ENCODE data around the gene ANKAR. TPM values are rescaled to one million over a fixed set of nuclear protein-coding genes. Genes with fewer than 3 reads are reported as not detected.
A peak's percentile ranks its signal among the peaks of the same experiment; 100 is the strongest.

ANKAR gene
- total and polyA plus RNA-seq, 2 experiments from 2014 or later: 3.0 to 4.4 TPM

- TF ChIP-seq CTCF (conservative IDR thresholded peaks at IDR 0.05; ENCODE audit: low read depth in 2 of 2) (no peak), JUNB (IDR thresholded peaks at IDR 0.05; ENCODE audit: unreplicated experiment) (no peak), NANOG (IDR thresholded peaks at IDR 0.05; ENCODE audit: borderline replicate concordance) (no peak), ZNF462 (CRISPR knock-in tag; IDR thresholded peaks at IDR 0.05) (no peak), CREB1 (CRISPR knock-in tag; IDR thresholded peaks at IDR 0.05; ENCODE audit: low read depth) (no peak), EZH2 (IDR thresholded peaks at IDR 0.05; ENCODE audit: low read depth, unreplicated experiment) (no peak), ZNF331 (CRISPR knock-in tag; IDR thresholded peaks at IDR 0.05; ENCODE audit: low read depth) (no peak)
Observed at GRCh38 chr2:189661957-189662321, 12.5 kb upstream of the ANKAR start (continued).

GRCh38 chr2:189662669-189663226, 11.7 kb upstream of the ANKAR start:
- peak overlapping the region; percentile 70; the same call in 1 of the 2 replicates for H3K4me3 ChIP-seq

More at GRCh38 chr2:189662669-189663226, 11.7 kb upstream of the ANKAR start:
- Mint-ChIP-seq H3K4me1 (no peaks in the 10 kb centered on the region), H3K27me3 (ENCODE audit: insufficient read depth, low read depth, poor library complexity) (no peaks in the 10 kb centered on the region), H3K9me3 (no peaks in the 10 kb centered on the region), H3K36me3 (ENCODE audit: low read depth) (peaks cover 22% of the 10 kb centered on the region; the same call in 2 of the 3 replicates), H3K27ac (no peak overlapping the region), H3K4me3 (no peak overlapping the region; the same call in 2 of the 3 replicates)
- Histone ChIP-seq H3K27ac (ENCODE audit: low read depth) (no peak overlapping the region), H3F3A (replicated peaks; ENCODE audit: low read depth) (no peaks in the 10 kb centered on the region), H3K4me1 (ENCODE audit: insufficient read depth) (peaks cover 7% of the 10 kb centered on the region), H3K27me3 (ENCODE audit: insufficient read depth) (no peaks in the 10 kb centered on the region), H3K79me2 (replicated peaks; ENCODE audit: insufficient read depth) (peaks cover 23% of the 10 kb centered on the region), H3K9me2 (ENCODE audit: insufficient read depth) (no peaks in the 10 kb centered on the region), H3K4me2 (peak overlapping the region; percentile 82), H3K36me3 (ENCODE audit: insufficient read depth) (peaks cover 11% of the 10 kb centered on the region), H4K20me1 (replicated peaks; ENCODE audit: insufficient read depth) (peaks cover 10% of the 10 kb centered on the region; the same call in 1 of the 2 replicates), H2AFZ (no peak overlapping the region)
- TF ChIP-seq ZNF462 (CRISPR knock-in tag; IDR thresholded peaks at IDR 0.05) (no peak), EZH2 (IDR thresholded peaks at IDR 0.05; ENCODE audit: low read depth, unreplicated experiment) (no peak)
- no peak for DNase-seq (ENCODE audit: low spot score)
- ATAC-seq: no peak
